ENCODE data around the gene ZNF354B.

DNA sequence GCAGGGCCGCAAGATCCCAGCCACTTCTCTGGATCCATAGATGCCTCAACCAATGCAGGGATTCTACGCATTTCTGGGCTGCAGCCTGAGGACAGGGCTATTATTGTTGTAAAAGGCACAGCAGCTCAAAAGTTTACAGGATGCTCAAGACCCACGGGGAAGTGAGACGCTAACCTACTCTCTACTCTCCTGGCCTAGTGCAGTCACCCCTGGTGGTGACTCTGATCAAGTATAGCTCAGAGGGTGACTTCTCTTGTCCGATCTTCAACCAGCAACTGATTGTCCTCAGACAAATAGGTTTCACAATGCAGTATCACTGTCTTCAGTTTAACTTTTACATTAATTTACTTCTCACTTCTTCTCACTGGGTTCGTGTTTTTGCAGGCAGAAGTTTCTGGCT lies 34.3 kb upstream of the ZNF354B start:
- TF ChIP-seq EZH2 (IDR thresholded peaks at IDR 0.05; ENCODE audit: insufficient read depth, poor library complexity, severe bottlenecking) (no peak), EZH2phosphoT487 (IDR thresholded peaks at IDR 0.05; ENCODE audit: insufficient read depth, low read depth) (no peak)
